ENCODE results near the gene HINT3. TPM values are rescaled to one million over a fixed set of nuclear protein-coding genes. Genes with fewer than 3 reads are reported as not detected.

The HINT3 gene
- total RNA-seq, 4 donors from 2014 or later: 9.9 to 18.2 (median 11.5) TPM

GRCh38 chr6:125985522-125985921, 29.0 kb downstream of the HINT3 start:
- Histone ChIP-seq H3K4me3 (peak overlapping the region in 3 of 4 donors; percentile 67 to 90 (median 70)), H3K36me3 (no peaks in the 10 kb centered on the region), H3K27me3 (no peaks in the 10 kb centered on the region), H3K9me3 (no peaks in the 10 kb centered on the region), H3K4me1 (peaks cover 0 to 30% (median 2%) of the 10 kb centered on the region in 4 donors), H3K27ac (peak overlapping the region; percentile 77 to 89 (median 80))
- TF ChIP-seq CTCF (IDR thresholded peaks at IDR 0.05) (no peak), POLR2A (IDR thresholded peaks at IDR 0.05) (no peak)
- DNase-seq: no peak

GRCh38 chr6:125985979-125986300, 29.4 kb downstream of the HINT3 start:
- no peak for DNase-seq
- Histone ChIP-seq H3K4me3 (peak overlapping the region; percentile 67 to 90 (median 73)), H3K27me3 (no peaks in the 10 kb centered on the region), H3K27ac (peak overlapping the region; percentile 77 to 89 (median 80)), H3K9me3 (no peaks in the 10 kb centered on the region), H3K36me3 (no peaks in the 10 kb centered on the region), H3K4me1 (peaks cover 0 to 34% (median 2%) of the 10 kb centered on the region in 4 donors)
- no peak for TF ChIP-seq CTCF (IDR thresholded peaks at IDR 0.05)
- no peak for TF ChIP-seq POLR2A (IDR thresholded peaks at IDR 0.05)

GRCh38 chr6:125986301-125987025, 29.9 kb downstream of the HINT3 start, which contains the start of gene TRMT11:
Gene TRMT11 (plus strand): TSS chr6:125986540. CDS start chr6:125986551, 11 bp downstream.
- Histone ChIP-seq H3K27ac (peak within 1 kb of the TSS; percentile 77 to 89 (median 80)), H3K4me3 (peak within 1 kb of the TSS; percentile 67 to 90 (median 73)), H3K4me1 (peaks cover 0 to 40% (median 2%) of the 10 kb centered on the region in 4 donors), H3K9me3 (no peaks in the 10 kb centered on the region), H3K27me3 (no peaks in the 10 kb centered on the region), H3K36me3 (no peaks in the 10 kb centered on the region)
- TF ChIP-seq POLR2A (IDR thresholded peaks at IDR 0.05): peak; percentile 74 to 76
- peak in 4 of 6 experiments; percentile 2 to 30 (median 14) for TF ChIP-seq CTCF (IDR thresholded peaks at IDR 0.05)
- peak; percentile 75 to 93 (median 88) for DNase-seq

- DNase-seq: no peak
- TF ChIP-seq POLR2A (IDR thresholded peaks at IDR 0.05): no peak
- TF ChIP-seq CTCF (IDR thresholded peaks at IDR 0.05): no peak
- Histone ChIP-seq H3K36me3 (no peaks in the 10 kb centered on the region), H3K9me3 (no peaks in the 10 kb centered on the region), H3K27me3 (no peaks in the 10 kb centered on the region), H3K4me1 (peaks cover 0 to 45% (median 2%) of the 10 kb centered on the region in 4 donors), H3K4me3 (peak overlapping the region; percentile 67 to 90 (median 73)), H3K27ac (peak overlapping the region; percentile 77 to 89 (median 80))
Measured at GRCh38 chr6:125987026-125987617, 30.6 kb downstream of the HINT3 start.

- no peaks in the 10 kb centered on the region for H3K36me3 ChIP-seq
- TF ChIP-seq CTCF (IDR thresholded peaks at IDR 0.05) (no peak), POLR2A (IDR thresholded peaks at IDR 0.05) (no peak)
- no peak overlapping the region for H3K27ac ChIP-seq
- H3K27me3 ChIP-seq: no peaks in the 10 kb centered on the region
- no peaks in the 10 kb centered on the region for H3K9me3 ChIP-seq
- no peak for DNase-seq
- peaks cover 0 to 52% (median 2%) of the 10 kb centered on the region in 4 donors for H3K4me1 ChIP-seq
- no peak overlapping the region for H3K4me3 ChIP-seq
Measured at GRCh38 chr6:125988280-125988679, 31.7 kb downstream of the HINT3 start.
